Left lobe of liver (tissue), 2 donors: ENCODE data around the gene SLC26A5. TPM values are rescaled to one million over a fixed set of nuclear protein-coding genes. Genes with fewer than 3 reads are reported as not detected.

Experiments used
- ATAC-seq: fragments of 200-7000 bp; cut with Tn5 transposase; one replicate; pipeline ENCODE4 v1.9.1; 2020; ENCODE audit warnings: mild to moderate bottlenecking, moderate library complexity
- DNase-seq: peaks from one replicate; pipeline ENCODE4 v3.0.0-alpha.2; 2020; ENCODE audit warnings: low spot score
- total RNA-seq: library from RNA; stranded (reverse); gene quantifications from one replicate; pipeline ENCODE4 v1.2.1, GENCODE V29; 2021
- donor health status: DM: no; HTN: no; CAD: no; lungs with moderate emphysema.
- donor health status: DM: no; HTN: yes; CAD: no.

Gene SLC26A5
- total RNA-seq, 1 donor from 2014 or later: 0.33 TPM

GRCh38 chr7:103348452-103348851 is 97.6 kb downstream of the SLC26A5 start:
- DNase-seq (no peak), ATAC-seq (no peak)

GRCh38 chr7:103347507-103348267 is 98.3 kb downstream of the SLC26A5 start, which contains the start of gene PSMC2:
Gene PSMC2, plus strand, starts transcription at chr7:103347643. Its CDS starts 69 bp downstream, at chr7:103347712.
- ATAC-seq (peak; percentile 79), DNase-seq (peak; percentile 82)

- no peak for ATAC-seq
- DNase-seq: no peak
Observed at GRCh38 chr7:103346396-103346795, 99.6 kb downstream of the SLC26A5 start.

GRCh38 chr7:103344453-103345149 is 101.4 kb downstream of the SLC26A5 start, which contains the start of gene DNAJC2:
Gene DNAJC2, minus strand, starts transcription at chr7:103344767. Its CDS starts 145 bp downstream, at chr7:103344622.
- DNase-seq: peak; percentile 87
- peak; percentile 92 for ATAC-seq

GRCh38 chr7:103343758-103344452 is 102.1 kb downstream of the SLC26A5 start:
- ATAC-seq (peak; percentile 6), DNase-seq (peak; percentile 47)

GRCh38 chr7:103343332-103343731 is 102.7 kb downstream of the SLC26A5 start:
- no peak for DNase-seq

GRCh38 chr7:103341466-103341865 is 104.5 kb downstream of the SLC26A5 start:
- no peak for DNase-seq
- no peak for ATAC-seq

More at GRCh38 chr7:103343332-103343731, 102.7 kb downstream of the SLC26A5 start:
- no peak for ATAC-seq

- ATAC-seq (no peak), DNase-seq (no peak)
Observed at GRCh38 chr7:103338864-103339263, 107.1 kb downstream of the SLC26A5 start.

- DNase-seq (no peak), ATAC-seq (no peak)
Observed at GRCh38 chr7:103336761-103337160, 109.2 kb downstream of the SLC26A5 start.

- DNase-seq (no peak), ATAC-seq (no peak)
Observed at GRCh38 chr7:103325744-103326143, 120.3 kb downstream of the SLC26A5 start.

Other genes with a start within 250 kb of the SLC26A5 start
- gene PMPCB, start 148.8 kb downstream of the SLC26A5 start, total RNA-seq: 41.8 TPM
- 8.5 TPM for gene DNAJC2, start 101.4 kb downstream of the SLC26A5 start, total RNA-seq
- gene PSMC2, start 98.6 kb downstream of the SLC26A5 start, total RNA-seq: 72.0 TPM